SW 1271 (cell line): ENCODE results near the gene DPF3.
A peak's percentile ranks its signal among the peaks of the same experiment; 100 is the strongest.

Source experiments
- DNase-seq, 2 experiments: peaks; one replicate each; lab custom pipeline; 2025; lab: John Stamatoyannopoulos, UW

Gene DPF3

DNA sequence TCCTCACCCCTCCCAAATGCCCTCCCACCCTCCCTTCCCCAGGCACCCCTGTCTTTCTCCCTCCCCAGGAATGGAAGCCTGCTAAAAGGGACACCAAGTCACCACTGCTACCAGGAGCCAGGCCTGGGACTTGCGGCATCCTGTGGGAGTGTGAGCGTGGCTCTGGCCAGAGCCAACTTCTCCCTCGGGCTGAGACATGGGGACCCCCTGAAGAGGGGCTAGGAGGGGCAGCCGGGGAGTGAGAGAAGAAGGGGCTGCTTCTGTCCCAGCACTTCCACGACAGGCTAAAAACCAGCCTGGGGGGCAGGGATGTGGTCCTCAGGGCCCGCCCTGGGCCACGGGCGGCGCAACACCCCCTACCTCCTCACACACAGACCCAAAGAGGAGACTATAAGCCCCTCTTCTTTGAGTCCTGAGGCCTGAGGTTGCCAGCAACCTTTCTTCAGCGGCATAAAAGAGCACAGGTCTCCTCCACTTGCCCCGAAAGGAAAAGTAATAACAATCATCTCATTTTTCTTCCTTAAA, 278.9 kb downstream of the DPF3 start:
- no peak for DNase-seq

DNA sequence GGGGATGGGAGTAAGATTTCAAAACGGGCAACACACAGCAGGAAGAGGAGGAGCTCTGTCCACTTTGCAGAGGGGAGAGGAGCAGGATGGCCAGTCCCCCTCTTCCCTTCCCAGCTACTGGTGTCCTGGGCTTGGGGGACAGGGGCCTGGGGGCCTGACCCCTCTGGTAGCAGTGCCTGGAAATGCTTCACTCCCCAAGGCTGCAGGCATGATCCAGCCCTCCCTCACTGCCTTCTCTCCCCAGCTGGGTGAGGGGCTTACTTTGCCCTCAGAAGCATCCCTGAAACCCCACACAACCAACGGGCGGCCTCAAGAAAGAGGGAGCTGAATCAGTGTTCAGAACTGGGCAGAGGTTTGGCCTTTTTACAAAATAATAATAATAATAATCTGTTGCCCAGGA, 279.5 kb downstream of the DPF3 start:
- DNase-seq = no peak

DNA sequence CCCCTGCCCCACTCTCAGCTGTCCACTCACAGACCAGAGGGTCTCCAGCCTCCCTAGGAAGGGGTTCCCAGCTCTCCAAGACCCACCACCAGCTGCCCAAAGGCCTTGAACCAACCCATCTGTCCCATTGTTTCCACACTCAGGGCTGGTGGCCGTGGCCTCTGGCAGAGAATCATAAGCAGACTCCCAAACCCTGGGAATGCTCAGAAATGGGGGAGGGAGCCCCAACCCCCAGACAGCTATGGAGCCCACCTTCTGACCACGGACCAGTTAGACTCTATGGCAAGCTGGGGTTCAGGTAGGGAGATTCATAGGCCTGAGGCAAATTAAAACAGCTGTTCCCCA, 280.0 kb downstream of the DPF3 start:
- DNase-seq = no peak

DNA sequence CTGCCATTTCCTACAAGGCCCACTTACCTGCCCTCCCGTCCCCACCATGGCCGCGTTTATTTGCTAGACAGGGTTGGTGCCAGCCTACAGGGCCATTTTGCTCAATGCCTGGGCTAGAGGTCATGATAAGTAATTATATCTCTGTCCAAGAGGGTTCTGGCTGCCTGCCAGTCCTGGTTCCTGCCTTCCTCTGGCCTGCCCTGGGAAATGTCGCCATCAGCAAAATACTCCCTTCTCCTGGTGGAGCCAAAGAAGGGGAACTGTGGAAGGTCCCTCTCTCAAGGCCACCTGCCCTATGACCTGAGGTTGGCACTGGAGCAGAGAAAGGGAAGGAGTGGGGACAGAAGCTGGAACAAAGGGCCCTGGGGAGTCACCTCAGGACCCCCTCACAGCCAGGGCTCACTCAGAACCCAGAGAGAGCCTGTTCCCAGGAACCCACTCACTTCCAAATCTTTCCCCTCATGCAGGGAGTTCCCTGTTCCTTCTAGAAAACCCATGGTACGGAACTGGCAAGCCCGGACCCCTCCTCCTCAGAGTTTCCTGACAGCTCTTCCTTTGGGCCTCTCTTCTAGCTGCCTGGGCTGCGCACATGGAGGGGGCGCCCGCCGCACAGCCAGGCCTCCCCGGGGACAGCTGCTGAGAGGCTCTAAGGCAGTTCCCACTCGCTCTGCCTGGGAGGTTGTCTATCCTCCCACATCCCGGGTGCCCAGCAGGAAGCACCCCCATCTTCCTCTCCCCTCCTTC, 280.5 kb downstream of the DPF3 start:
- no peak for DNase-seq

DNA sequence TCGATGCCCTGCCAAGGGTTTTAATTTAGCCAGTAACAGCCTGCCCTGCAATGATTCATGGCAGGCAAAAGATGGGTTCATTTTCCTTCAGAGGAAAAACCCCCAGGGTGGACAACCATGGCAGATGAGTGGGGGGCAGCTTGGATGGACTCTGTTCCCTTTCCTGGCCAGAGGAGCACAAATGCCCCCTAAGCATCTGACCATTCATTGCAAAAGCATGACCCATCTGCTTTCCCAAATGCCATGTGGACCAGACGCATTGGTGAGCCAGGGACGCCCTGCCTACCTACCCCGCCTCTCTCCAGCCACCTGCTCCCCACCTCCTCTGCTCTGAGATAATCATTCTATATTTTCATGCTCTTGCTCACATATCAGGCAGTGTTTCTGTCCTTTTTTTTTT, 281.9 kb downstream of the DPF3 start:
- DNase-seq = no peak

DNA sequence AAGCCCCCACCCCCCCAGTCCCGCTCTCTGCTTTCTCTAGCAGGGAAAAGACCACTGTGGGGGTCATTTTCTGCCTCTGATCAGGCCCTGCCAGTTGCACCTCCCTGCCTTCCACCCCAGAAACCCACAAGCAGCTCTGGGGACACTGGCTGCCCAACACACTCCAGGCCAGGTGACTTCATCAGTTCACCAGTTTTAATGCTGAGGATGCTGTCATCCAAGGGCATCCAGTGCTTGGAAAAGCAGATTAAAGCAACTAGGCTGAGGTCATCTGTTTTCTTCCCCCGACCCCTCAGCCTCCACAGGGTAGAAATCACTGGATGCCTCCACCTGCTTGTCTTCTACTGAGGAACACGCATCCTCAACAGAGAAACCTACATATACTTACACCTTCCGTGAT, 282.4 kb downstream of the DPF3 start:
- DNase-seq = no peak

DNA sequence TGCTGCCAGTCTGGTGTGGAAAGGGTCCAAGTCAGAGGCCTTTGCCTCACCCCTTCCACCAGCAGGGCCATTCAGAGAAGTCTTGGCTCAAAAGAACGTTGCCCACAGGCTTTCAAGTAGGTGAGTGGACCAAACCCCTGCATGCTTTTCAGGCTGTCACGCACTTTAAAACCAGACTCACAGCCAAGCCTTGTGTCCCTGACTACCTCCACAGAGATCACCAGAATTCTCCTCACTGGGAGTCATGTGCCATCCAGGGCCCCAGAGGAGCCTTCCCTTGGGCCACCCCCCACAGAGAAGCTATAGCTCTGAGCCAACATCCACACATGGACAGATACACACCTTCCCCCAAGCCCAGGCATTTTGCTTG, 283.1 kb downstream of the DPF3 start:
- no peak for DNase-seq

DNA sequence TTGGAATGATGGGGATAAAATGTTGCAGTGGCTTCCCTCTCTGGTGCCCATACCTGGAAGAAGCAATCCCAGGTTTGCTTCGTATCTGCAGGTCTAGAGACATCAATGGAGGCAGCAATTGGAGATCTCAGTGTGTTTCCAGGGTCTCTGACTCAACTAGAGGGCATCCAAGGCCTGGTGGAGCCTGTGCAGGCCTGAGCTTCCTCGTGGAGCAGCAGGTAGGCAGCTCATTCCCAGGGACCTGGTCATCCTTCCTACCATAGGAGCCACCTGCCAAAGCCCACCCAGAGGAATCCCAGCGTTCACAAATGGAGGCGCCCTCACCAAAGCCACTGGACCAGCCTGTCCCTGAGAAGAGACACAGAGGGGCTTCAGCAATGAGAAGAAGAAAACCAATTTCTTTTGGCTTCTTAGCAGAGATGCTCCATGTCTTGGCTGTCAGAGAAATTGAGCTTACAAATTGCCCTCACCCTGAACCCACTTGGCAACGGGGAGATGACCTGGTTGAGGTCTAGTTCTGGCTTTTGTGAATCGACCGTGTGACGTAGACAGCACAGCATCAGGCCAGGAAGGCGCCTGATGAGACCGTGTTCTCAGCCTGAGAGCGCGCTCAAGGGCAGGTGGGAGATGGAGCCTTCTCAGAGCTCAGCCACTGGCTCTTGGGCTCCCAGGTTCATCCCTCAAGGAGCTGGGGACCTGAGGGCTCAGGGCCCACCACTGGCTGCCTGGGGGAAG, 283.6 kb downstream of the DPF3 start:
- DNase-seq = no peak

DNA sequence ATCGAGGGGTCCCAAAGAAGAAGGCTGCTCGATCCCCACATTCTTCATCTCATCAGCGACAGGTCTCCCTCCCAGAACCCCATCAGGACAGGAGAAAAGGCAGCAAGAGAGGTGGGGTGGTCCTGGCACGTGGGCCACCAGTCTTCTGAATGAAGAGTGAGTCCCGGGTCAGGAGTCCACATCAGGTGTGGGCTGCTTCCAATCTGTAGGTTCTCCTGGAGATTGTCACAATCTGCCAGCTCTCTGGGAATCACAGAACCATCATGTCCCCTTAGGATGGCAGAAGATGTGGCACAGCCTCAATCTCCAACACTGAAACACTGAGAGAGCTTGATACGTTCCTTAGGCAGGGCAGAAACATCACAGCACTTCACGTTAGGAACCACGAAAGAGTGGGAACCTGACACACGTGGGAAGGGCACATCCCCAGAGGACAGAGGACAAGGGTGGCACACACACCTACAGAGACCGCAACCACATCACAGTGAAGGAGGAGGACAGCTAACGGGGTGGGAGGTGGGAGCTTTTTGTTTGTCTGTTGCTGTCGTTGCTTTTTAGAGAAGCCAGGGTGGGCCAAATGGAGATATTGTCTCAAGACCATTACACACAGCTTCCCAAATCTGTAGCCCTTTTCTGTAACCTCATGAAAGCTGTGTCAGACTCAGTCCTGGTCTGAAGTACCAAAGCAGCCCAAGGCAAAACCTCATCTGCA, 284.5 kb downstream of the DPF3 start:
- no peak for DNase-seq

DNA sequence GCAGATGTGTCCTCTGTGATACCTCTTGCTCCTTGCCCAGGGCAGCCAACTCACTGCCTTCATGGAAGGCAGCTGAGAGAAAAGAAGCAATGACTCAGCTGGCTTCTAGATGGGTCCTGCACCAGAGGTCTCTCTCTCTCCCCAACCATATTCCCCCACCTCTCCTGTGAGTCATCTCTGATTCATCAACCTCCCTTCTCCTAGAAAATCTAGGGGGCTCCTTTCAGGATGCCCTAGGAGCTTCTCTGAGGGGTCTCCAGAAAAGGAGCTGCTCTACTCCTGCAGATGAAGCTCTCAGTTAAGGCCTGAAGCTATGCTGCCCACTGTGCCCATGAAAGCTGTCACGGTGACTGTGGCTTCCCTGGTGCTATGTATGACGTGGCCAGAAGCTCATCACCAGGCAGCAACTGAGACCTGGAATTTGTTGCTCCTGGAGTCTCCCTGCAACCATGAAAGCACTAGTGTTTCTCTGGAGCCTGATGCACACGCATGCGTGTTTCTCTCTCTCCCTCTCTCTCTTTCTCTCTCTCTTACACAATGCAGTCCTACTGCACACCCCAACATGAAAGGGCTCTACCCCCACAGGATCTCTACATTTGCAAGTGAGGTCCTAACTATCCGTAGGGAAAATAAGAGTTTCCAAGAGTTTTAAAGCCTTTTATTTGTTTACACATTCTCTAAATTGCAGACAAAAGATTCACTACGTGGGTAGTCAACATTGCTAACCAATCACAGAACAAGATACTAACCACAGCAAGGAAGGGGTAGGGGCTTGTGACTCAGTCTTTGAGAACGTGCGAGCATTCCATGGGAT, 285.3 kb downstream of the DPF3 start:
- peak in 1 of 2 experiments; percentile 19 for DNase-seq

DNA sequence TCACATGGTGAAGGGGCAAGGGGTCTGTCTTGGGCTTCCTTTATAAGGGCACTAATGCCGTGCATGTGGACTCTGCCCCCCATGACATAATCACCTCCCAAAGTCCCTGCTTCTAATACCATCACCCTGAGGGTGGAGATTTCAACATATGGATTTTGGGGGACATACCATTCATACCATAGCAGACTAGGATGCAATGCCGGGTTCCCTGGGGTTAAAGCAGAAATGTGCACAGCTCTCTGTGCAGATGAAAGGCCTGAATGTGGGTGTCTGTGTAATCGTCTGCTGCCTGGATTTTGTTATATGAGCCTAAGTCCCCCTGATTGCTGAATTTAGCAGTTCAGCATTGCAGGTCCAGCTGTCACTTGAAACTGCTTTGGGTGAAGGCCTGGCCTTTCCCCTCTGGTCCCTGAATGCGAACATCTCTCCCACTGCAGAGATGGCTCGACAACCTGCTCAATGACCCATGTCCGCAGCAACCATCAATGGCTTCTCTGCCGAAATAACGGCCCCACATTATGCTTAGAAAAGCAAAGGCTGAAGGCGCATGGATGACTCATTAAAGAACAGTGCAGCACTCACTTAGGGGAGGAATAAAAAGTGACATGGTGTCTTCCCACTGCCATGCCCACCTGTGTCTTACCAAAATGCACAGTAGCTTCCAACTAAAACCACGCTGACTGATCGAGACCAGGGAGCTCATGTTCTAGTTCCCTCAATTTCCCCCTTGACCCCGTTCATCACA, 286.3 kb downstream of the DPF3 start:
- no peak for DNase-seq

DNA sequence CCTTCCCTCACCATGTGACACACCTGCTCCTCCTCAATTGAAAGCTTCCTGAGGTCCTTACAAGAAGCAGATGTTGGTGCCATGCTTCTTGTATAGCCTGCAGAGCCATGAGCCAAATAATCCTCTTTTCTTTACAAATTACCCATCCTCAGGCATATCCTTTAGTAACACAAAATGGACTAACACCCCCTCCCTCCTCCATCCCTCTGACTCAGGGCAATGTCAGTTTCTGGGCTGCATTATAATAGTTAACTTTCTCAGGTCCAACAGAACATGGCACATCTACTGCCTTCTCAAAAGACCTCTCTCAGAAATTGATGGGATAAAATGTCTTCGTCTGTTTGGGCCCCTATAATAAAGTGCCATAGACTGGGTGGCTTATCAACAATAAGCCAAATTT, 287.0 kb downstream of the DPF3 start:
- DNase-seq = no peak

DNA sequence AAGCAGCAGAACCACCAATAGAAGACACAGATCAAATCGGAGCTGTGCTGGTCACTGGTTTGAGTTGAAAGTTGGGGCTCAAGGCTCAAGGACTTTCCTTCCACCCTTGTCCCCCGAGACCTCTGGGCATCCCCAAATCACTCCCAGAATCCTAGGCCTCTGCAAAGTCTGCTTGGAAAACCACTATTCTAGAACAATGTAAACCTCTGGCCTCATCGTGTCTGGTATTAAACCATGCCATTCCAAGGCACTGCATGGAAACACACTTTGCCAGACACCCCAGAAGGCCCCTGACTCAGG, 288.0 kb downstream of the DPF3 start:
- DNase-seq = no peak

DNA sequence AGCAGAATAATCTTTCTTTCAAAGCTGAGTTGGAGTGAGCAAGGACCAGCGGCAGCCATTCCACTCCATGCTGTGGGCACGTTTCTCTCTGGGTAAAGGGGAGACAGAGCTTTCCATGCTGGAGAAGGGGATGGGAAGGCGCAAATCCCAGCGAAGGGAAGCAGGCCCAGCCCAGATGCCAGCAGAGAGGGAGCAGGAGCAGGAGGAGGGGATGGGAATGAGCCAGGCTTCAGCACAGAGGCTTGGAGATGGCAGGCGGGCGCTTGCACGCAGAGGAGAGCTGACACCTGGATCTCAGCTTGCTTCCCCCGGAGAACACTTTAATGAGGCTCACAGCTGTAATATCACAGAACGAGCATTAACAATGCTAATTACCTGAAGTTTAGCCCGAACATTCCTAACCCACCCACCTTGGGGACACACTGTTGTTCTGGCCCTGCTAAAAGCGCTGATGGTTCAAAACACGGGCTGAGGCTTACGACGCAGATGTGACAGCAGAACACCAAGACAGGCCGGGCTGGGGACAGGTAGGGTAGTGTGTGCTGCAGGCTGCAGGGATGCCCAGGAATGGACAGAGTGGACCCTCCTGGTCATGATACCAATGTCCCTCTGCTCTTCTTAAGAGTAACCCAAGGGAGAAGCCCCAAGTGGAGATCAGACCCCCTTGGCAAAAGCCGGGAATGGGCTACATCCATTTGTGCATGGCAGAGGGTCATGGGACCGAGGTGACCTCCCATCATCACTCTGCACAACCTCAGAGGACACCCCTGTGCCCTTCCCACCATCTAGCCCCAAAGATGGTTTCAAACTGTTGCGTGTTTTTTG, 288.6 kb downstream of the DPF3 start:
- DNase-seq = no peak

DNA sequence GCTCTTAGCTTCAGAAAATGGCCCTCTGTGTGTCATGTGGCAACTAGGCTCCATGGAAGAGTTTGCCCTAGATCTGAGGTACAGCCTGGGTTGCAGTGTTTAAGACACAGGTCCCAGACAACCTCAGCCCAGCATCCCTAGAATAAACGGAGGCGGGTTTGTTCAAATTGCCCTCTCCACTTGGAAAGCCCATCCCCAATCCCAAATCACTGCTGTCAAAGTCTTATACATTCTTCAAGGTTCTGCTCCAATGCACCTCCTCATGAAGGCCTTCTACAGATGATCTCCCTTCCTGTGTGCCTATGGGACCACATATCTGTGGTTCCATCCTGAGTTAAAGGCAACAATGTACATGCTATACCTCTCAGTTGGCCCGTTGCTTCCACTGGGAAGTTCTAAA, 289.8 kb downstream of the DPF3 start:
- no peak for DNase-seq

DNA sequence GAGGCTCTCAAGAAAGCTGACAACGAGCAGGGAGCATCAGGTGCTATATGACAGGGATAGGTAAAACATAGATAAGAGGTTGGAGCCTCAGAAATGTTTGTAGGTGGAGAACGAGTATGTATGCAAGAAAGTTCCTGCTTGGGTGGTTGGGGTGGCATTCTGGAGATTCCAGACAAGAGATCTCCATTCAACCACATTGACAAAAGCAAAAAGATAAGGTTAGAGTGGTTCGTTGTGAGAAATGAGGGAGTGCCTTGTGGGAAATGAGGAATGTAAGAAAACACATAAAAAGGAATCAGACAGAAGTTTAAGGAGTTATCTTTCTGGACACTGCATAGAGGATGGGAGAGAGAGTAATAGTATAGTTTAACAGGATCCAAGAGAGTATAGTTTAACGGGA, 290.3 kb downstream of the DPF3 start:
- no peak for DNase-seq

DNA sequence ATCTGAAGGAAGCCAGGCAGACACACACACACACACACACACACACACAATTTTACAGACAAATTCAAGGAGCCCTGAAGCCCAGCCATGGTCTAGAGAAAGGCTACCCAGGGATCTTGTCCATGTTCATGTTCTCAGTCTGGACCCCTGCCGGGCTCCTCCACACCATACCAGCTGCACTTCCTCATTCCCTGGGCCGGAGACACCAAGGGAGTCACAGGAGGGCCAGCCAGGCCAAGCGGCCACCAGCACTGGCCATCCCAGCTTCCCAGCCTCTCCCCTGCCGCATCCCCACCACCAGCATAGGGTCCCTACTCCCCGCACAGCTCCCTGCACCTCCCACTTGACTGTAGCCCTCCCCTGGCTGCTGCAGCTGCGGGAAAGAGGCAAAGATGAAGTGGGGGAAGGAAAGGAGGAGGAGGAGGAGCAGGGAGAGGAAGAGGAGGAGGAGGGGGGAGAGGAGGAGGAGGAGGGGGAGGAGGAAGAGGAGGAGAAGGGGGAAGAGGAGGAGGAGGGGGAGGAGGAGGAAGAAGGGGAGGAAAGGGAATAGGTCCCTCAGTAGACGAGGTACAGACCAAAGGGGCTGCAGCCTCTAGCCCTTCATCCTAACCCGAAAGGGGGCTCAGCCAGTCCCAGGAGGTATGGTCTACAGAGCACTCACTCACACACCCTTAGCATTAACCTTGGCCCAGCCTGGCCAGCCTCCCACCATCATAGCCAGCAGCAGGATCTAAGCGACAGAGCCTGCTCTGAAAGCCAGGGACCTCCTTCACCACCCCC, 293.2 kb downstream of the DPF3 start:
- DNase-seq = no peak

DNA sequence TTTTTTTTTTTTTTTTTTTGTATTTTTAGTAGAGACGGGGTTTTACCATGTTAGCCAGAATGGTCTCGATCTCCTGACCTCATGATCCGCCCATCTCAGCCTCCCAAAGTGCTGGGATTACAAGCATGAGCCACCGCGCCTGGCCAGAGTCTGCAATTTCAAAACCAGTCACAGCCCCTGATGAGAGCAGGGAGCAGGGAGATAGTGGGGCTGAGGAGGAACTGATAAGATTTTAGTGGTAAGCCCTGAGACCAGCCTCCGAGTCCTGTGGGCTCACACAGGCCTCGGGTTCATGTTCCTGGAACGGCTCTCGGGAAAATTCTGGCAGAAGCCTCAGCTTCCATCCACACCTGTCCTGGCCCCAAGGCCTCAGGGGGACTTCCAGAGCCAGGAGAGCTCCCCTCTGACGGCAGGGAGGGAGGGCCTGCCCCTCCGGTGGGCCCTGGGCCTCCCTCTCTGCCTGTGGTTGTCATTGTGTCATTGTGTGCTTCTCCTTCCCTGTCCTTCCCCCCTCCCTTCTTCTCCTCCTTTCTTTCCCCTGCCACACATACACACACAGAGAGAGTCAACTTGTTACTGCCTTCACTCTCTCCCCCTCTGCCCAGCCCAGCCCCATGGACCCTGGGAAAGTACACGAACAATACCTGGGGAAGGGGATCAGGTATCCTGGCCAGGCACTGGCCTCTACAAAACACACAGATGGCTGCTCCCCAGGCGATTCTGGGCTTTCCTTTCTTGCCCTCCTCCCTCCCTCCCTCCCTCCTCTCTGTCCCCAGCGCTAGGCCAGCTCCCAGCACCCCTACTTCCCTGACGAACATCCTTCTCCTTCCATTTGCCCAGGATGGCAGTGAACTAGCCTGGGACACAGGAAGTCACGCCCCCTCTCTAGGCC, 294.1 kb downstream of the DPF3 start:
- DNase-seq = no peak

DNA sequence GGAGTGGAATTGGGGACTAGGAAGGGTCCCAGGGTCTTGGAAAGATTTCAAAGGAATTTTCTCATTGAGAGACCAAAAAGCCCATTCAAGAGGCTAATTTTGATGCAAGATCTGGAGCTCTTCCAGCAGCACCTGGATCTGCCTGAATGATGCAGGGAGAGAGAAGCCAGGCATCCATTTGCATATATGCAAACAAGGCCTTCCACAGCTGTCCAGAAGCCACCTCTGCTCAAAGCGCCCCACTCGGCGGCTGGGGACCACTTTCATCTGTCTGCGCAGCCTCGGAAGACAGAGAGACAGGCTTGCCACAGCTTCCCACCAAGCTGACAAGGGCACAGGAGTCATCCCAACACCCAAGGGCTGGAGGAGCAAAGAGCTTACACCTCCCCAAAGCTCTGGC, 295.6 kb downstream of the DPF3 start:
- DNase-seq = no peak
